ENCODE data around the gene RND1. TPM values are rescaled to one million over a fixed set of nuclear protein-coding genes. Genes with fewer than 3 reads are reported as not detected.

RND1 gene
- total and polyA plus RNA-seq, 2 of the 8 experiments (the other 6 are each of a cell fraction or from before 2014, with no cell fraction given): 15.8 to 17.1 TPM

GRCh38 chr12:48890657-48891418 is 25.2 kb upstream of the RND1 start (continued):
- peak; percentile 65 for TF ChIP-seq KDM4A (IDR thresholded peaks at IDR 0.05; ENCODE audit: low read depth, low read length, severe bottlenecking)
- TF ChIP-seq SIN3A (conservative IDR thresholded peaks at IDR 0.05 in 1 of 2, IDR thresholded peaks at IDR 0.05 in 1 of 2; ENCODE audit: low read depth in 1 of 2, low read length in 2 of 2): peak; percentile 69 to 81; a peak in 2 of 4 replicates
- TF ChIP-seq RNF2 (IDR thresholded peaks at IDR 0.05; ENCODE audit: borderline replicate concordance, low read depth, low read length, missing control alignments, poor library complexity, severe bottlenecking): no peak
- TF ChIP-seq TAF1 (IDR thresholded peaks at IDR 0.05; ENCODE audit: low read depth, low read length): no peak; the same call in 1 of the 2 replicates
- TF ChIP-seq CREB1 (IDR thresholded peaks at IDR 0.05): no peak; the same call in 1 of the 2 replicates
- TF ChIP-seq ASH2L (IDR thresholded peaks at IDR 0.05; ENCODE audit: low read length): peak; percentile 71
- no peak for TF ChIP-seq POLR2AphosphoS5 (IDR thresholded peaks at IDR 0.05; ENCODE audit: low read depth, low read length)
- no peak for TF ChIP-seq CEBPB (IDR thresholded peaks at IDR 0.05; ENCODE audit: low read depth, low read length)
- TF ChIP-seq YY1 (IDR thresholded peaks at IDR 0.05; ENCODE audit: low read depth, low read length): 0 out of 2 replicates have a peak, but pooled peaks have one; percentile 31
- TF ChIP-seq RFX5 (IDR thresholded peaks at IDR 0.05; ENCODE audit: borderline replicate concordance, low read depth, low read length): no peak
- no peak for TF ChIP-seq E2F6 (IDR thresholded peaks at IDR 0.05)
